ENCODE results near the gene GBGT1. TPM values are rescaled to one million over a fixed set of nuclear protein-coding genes. Genes with fewer than 3 reads are reported as not detected.
A peak's percentile ranks its signal among the peaks of the same experiment; 100 is the strongest.

Gene GBGT1
- total RNA-seq, 1 experiment from 2014 or later = 1.8 TPM

DNA sequence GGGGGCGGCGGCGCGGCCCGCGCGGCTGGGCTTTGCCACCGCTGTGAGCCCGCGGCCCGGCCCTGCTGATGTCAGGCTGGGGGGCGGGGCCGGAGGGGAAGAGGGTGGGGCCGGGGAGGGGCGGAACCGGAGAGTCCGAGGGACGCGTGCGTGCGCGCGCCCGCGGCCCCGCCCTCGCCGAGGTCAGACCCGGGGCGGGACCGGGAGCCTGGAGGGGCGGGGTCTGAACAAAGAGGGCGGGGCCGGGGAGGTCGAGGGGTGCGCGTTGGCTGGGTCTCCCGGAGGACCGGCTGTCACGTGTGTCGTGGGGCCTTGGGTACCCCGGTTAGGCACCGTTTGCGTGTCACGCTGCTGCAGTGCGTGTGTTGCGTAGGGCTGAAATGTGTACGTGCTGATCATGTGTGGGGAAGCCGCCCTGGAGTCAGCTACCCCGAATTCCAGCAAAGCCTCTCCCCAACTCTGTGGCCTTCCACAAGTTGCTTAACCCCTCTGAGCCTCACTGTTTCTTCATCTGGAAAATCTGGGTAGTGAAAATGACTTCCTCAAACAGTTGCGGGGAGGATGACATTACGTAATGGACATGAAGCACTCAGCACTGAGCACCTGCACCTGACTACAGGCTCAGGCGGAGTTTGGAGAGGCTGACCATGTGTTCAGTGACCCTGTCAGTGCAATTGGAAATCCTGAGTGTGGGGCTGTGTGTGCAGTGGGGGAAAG lies 42.4 kb downstream of the GBGT1 start, which contains the start of gene RALGDS:
Gene RALGDS, minus strand, starts transcription at position 43 of the 717 bp plus-strand sequence. CDS start 86 bp downstream, outside the sequence.
- POLR2A ChIA-PET = no interaction called here
- CTCF ChIA-PET = no interaction called here
- Histone ChIP-seq H3K27me3 (ENCODE audit: control insufficient read depth, insufficient read depth, low read length) (no peaks in the 10 kb centered on the region), H3K4me1 (ENCODE audit: control insufficient read depth, insufficient read depth, low read length) (peaks cover 36% of the 10 kb centered on the region), H3K9me3 (ENCODE audit: control insufficient read depth, insufficient read depth, low read depth, low read length) (no peaks in the 10 kb centered on the region), H3K4me3 (ENCODE audit: low read depth in 2 of 2, low read length in 2 of 2) (peak within 1 kb of the TSS; percentile 53 to 62), H3K27ac (ENCODE audit: low read length) (peak within 1 kb of the TSS; percentile 57), H3K36me3 (ENCODE audit: control insufficient read depth, insufficient read depth, low read length) (no peaks in the 10 kb centered on the region)
- in situ Hi-C loops (cut with HindIII; ENCODE audit: low pct_unique_long_range_greater_than_20kb, low sequenced_read_pairs) = no loop called here
- DNase-seq (ENCODE audit: low read depth, low spot score) (no peak), ATAC-seq (peak; percentile 91)
- TF ChIP-seq, protein P1, sequence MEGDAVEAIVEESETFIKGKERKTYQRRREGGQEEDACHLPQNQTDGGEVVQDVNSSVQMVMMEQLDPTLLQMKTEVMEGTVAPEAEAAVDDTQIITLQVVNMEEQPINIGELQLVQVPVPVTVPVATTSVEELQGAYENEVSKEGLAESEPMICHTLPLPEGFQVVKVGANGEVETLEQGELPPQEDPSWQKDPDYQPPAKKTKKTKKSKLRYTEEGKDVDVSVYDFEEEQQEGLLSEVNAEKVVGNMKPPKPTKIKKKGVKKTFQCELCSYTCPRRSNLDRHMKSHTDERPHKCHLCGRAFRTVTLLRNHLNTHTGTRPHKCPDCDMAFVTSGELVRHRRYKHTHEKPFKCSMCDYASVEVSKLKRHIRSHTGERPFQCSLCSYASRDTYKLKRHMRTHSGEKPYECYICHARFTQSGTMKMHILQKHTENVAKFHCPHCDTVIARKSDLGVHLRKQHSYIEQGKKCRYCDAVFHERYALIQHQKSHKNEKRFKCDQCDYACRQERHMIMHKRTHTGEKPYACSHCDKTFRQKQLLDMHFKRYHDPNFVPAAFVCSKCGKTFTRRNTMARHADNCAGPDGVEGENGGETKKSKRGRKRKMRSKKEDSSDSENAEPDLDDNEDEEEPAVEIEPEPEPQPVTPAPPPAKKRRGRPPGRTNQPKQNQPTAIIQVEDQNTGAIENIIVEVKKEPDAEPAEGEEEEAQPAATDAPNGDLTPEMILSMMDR (IDR thresholded peaks at IDR 0.05) = no peak
- TF ChIP-seq, protein P2, sequence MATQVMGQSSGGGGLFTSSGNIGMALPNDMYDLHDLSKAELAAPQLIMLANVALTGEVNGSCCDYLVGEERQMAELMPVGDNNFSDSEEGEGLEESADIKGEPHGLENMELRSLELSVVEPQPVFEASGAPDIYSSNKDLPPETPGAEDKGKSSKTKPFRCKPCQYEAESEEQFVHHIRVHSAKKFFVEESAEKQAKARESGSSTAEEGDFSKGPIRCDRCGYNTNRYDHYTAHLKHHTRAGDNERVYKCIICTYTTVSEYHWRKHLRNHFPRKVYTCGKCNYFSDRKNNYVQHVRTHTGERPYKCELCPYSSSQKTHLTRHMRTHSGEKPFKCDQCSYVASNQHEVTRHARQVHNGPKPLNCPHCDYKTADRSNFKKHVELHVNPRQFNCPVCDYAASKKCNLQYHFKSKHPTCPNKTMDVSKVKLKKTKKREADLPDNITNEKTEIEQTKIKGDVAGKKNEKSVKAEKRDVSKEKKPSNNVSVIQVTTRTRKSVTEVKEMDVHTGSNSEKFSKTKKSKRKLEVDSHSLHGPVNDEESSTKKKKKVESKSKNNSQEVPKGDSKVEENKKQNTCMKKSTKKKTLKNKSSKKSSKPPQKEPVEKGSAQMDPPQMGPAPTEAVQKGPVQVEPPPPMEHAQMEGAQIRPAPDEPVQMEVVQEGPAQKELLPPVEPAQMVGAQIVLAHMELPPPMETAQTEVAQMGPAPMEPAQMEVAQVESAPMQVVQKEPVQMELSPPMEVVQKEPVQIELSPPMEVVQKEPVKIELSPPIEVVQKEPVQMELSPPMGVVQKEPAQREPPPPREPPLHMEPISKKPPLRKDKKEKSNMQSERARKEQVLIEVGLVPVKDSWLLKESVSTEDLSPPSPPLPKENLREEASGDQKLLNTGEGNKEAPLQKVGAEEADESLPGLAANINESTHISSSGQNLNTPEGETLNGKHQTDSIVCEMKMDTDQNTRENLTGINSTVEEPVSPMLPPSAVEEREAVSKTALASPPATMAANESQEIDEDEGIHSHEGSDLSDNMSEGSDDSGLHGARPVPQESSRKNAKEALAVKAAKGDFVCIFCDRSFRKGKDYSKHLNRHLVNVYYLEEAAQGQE (IDR thresholded peaks at IDR 0.05; ENCODE audit: insufficient read depth in 1 of 2, low read depth in 2 of 2, low read length in 1 of 2) = no peak
- no peak for TF ChIP-seq TCF7L2 (IDR thresholded peaks at IDR 0.05; ENCODE audit: low read depth, low read length)
- TF ChIP-seq POLR2AphosphoS5 (IDR thresholded peaks at IDR 0.05; ENCODE audit: low read depth, low read length) = no peak
- TF ChIP-seq SIN3A (IDR thresholded peaks at IDR 0.05; ENCODE audit: borderline replicate concordance, insufficient read depth, low read depth, low read length) = no peak
- intact Hi-C loops (cut with micrococcal nuclease; ENCODE audit: unreplicated experiment) = no loop called here
- BruUV-seq (replicated peaks) = no TSS peak

DNA sequence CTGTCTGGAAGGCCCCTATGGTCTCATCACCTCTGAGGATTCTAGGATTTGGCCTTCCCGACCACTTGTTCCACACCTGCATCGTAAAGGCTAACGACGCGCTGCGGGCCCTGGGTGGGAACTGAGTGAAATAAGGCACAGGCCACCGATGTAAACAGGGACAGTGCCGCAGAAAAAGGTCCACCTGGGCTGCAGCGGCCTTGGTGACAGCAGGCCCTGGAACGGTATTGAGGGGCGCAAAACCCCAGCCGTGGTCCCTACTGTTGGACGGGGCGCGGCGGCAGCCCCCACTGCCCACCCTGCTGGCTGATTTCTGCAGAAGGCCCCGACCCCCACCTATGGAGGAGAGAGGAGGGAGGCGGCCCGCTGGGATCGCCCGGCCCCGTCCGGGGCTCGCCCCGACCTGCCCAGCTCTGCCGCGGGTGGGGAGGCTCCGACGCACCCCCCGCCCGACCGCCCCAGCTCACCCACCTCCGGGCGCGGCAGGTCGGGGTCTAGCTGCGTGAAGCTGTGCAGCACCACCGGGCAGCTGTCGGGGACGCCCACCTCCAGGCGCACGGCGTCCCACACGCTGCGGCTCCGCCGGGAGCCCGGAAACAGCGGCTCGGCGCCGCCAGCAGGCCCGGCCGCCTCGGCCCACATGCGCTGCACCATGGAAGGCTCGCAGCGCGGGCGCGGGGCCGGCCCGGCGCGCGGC lies 43.1 kb downstream of the GBGT1 start:
- intact Hi-C loops (cut with micrococcal nuclease; ENCODE audit: unreplicated experiment) (no loop called here), in situ Hi-C loops (cut with HindIII; ENCODE audit: low pct_unique_long_range_greater_than_20kb, low sequenced_read_pairs) (no loop called here)
- Histone ChIP-seq H3K36me3 (ENCODE audit: control insufficient read depth, insufficient read depth, low read length) (no peaks in the 10 kb centered on the region), H3K9me3 (ENCODE audit: control insufficient read depth, insufficient read depth, low read depth, low read length) (no peaks in the 10 kb centered on the region), H3K4me3 (ENCODE audit: low read depth in 2 of 2, low read length in 2 of 2) (peak overlapping the region; percentile 53 to 62), H3K4me1 (ENCODE audit: control insufficient read depth, insufficient read depth, low read length) (peaks cover 43% of the 10 kb centered on the region), H3K27me3 (ENCODE audit: control insufficient read depth, insufficient read depth, low read length) (no peaks in the 10 kb centered on the region), H3K27ac (ENCODE audit: low read length) (peak overlapping the region; percentile 51; the same call in 1 of the 2 replicates)
- no TSS peak for BruUV-seq (replicated peaks)
- ATAC-seq = peak; percentile 4
- POLR2A ChIA-PET = no interaction called here
- CTCF ChIA-PET = no interaction called here
- TF ChIP-seq POLR2AphosphoS5 (IDR thresholded peaks at IDR 0.05; ENCODE audit: low read depth, low read length) = no peak
- TF ChIP-seq TCF7L2 (IDR thresholded peaks at IDR 0.05; ENCODE audit: low read depth, low read length) = no peak
- TF ChIP-seq, protein P2 (IDR thresholded peaks at IDR 0.05; ENCODE audit: insufficient read depth in 1 of 2, low read depth in 2 of 2, low read length in 1 of 2) = no peak
- no peak for TF ChIP-seq SIN3A (IDR thresholded peaks at IDR 0.05; ENCODE audit: borderline replicate concordance, insufficient read depth, low read depth, low read length)
- TF ChIP-seq, protein P1 (IDR thresholded peaks at IDR 0.05) = no peak
- DNase-seq (ENCODE audit: low read depth, low spot score) = no peak

Data from Panc1 (cell line).